Tibial nerve (tissue), 3 donors: ENCODE results near the gene PKHD1.

ENCODE experiments used
- POLR2A ChIP-seq, 2 donors: fragments of 450-650 bp; IDR thresholded peaks; one replicate each; pipeline ENCODE4 v1.6.1; 2017; ENCODE audit warnings: antibody characterized with exemption in 2 of 2, mild to moderate bottlenecking in 2 of 2, moderate library complexity in 2 of 2
- TF ChIP-seq, protein P1 (sequence below), 5 experiments: fragments of 200-600 bp in 3 of 5; fragments of 450-650 bp in 2 of 5; sonication (generic) in 3 of 5; IDR thresholded peaks; one replicate each; pipeline ENCODE4 v1.5.1; 2016 to 2019; ENCODE audit warnings: antibody characterized with exemption in 5 of 5, mild to moderate bottlenecking in 3 of 5, moderate library complexity in 2 of 5

DNA sequence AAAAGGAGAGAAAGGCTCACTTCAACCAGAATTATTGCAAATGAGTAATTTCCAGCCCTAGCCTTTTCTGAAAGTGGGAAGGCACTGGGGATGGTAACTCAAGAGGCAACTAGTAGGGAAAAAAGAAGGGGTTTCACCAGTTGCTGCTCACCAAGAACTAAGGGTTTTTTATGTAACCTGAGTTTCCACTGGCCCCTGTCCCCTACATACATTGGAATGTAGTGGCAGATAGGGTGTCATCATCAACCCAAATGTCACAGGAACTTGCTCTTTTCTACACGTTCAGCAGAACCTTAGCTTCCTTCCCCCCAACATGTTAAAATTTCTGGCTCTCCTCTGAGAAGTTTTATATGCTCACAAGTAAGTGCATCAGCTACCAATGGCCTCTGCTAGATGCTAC, 38.2 kb upstream of the PKHD1 start:
- TF ChIP-seq, protein P1, sequence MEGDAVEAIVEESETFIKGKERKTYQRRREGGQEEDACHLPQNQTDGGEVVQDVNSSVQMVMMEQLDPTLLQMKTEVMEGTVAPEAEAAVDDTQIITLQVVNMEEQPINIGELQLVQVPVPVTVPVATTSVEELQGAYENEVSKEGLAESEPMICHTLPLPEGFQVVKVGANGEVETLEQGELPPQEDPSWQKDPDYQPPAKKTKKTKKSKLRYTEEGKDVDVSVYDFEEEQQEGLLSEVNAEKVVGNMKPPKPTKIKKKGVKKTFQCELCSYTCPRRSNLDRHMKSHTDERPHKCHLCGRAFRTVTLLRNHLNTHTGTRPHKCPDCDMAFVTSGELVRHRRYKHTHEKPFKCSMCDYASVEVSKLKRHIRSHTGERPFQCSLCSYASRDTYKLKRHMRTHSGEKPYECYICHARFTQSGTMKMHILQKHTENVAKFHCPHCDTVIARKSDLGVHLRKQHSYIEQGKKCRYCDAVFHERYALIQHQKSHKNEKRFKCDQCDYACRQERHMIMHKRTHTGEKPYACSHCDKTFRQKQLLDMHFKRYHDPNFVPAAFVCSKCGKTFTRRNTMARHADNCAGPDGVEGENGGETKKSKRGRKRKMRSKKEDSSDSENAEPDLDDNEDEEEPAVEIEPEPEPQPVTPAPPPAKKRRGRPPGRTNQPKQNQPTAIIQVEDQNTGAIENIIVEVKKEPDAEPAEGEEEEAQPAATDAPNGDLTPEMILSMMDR (IDR thresholded peaks at IDR 0.05) = no peak
- no peak for TF ChIP-seq POLR2A (IDR thresholded peaks at IDR 0.05)
